ENCODE data around the gene ST8SIA1.
A peak's percentile ranks its signal among the peaks of the same experiment; 100 is the strongest.
"Not testable (repeated sequence)": the region's sequence is repeated elsewhere in the genome, so short reads cannot be mapped to it uniquely, and the experiment has no call there.

ST8SIA1 gene

GRCh38 chr12:22334410-22335100 lies at the start of gene ST8SIA1:
TSS of gene ST8SIA1 (minus strand) at chr12:22334707. CDS start at chr12:22334232, 475 bp downstream.
- peak within 1 kb of the TSS; percentile 44 for H3K4me3 ChIP-seq (ENCODE audit: low read depth, low read length)
- TF ChIP-seq, protein P1, sequence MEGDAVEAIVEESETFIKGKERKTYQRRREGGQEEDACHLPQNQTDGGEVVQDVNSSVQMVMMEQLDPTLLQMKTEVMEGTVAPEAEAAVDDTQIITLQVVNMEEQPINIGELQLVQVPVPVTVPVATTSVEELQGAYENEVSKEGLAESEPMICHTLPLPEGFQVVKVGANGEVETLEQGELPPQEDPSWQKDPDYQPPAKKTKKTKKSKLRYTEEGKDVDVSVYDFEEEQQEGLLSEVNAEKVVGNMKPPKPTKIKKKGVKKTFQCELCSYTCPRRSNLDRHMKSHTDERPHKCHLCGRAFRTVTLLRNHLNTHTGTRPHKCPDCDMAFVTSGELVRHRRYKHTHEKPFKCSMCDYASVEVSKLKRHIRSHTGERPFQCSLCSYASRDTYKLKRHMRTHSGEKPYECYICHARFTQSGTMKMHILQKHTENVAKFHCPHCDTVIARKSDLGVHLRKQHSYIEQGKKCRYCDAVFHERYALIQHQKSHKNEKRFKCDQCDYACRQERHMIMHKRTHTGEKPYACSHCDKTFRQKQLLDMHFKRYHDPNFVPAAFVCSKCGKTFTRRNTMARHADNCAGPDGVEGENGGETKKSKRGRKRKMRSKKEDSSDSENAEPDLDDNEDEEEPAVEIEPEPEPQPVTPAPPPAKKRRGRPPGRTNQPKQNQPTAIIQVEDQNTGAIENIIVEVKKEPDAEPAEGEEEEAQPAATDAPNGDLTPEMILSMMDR (IDR thresholded peaks at IDR 0.05; ENCODE audit: borderline replicate concordance, insufficient read depth, low read depth, low read length): no peak

DNA sequence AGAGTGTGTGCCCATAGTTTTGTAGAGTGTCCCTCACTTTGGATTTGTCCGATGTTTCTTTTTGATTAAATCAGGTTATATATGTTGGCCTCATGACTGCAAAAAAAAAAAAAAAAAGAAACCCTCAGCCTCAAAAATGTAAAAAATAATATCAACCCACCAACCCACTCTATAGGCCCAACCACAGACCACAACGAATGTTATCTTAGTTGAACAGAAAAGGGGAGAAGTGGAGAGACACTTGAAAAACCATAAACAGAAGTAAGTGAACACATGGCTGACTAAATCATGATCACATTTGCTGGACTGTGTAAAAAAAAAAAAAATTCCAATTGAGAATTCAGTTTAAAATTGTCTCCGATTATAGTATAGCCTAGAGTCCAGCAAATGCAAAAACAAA lies 45.5 kb upstream of the ST8SIA1 start:
- no peak overlapping the region for H3K4me3 ChIP-seq (ENCODE audit: low read depth, low read length)
- TF ChIP-seq, protein P1 (IDR thresholded peaks at IDR 0.05; ENCODE audit: borderline replicate concordance, insufficient read depth, low read depth, low read length): no peak

GRCh38 chr12:22377731-22378496 lies 43.4 kb upstream of the ST8SIA1 start:
- TF ChIP-seq, protein P1 (IDR thresholded peaks at IDR 0.05; ENCODE audit: borderline replicate concordance, insufficient read depth, low read depth, low read length): no peak
- H3K4me3 ChIP-seq (ENCODE audit: low read depth, low read length): no peak overlapping the region

GRCh38 chr12:22376596-22377150 lies 42.2 kb upstream of the ST8SIA1 start:
- not testable (repeated sequence) for H3K4me3 ChIP-seq (ENCODE audit: low read depth, low read length)

DNA sequence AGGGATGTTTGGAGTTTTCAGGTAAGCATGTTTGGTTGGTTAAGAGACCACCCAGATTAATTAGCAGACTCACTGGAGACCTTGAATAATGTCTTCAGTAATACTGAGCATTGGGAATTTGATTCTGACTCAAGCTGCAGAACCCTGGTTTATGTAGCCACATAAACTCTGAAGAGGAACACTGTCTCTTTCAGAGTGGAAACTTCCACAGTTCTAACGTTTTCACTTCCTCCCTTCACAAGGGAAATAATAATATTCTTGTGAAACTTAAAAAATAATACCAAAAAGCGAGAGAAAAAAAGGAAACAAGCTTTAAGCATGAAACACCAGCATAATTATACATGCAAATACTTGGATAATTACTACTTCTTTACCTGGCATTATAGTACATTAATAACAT lies 40.0 kb upstream of the ST8SIA1 start:
- no peak overlapping the region for H3K4me3 ChIP-seq (ENCODE audit: low read depth, low read length)
- TF ChIP-seq, protein P1 (IDR thresholded peaks at IDR 0.05; ENCODE audit: borderline replicate concordance, insufficient read depth, low read depth, low read length): no peak

DNA sequence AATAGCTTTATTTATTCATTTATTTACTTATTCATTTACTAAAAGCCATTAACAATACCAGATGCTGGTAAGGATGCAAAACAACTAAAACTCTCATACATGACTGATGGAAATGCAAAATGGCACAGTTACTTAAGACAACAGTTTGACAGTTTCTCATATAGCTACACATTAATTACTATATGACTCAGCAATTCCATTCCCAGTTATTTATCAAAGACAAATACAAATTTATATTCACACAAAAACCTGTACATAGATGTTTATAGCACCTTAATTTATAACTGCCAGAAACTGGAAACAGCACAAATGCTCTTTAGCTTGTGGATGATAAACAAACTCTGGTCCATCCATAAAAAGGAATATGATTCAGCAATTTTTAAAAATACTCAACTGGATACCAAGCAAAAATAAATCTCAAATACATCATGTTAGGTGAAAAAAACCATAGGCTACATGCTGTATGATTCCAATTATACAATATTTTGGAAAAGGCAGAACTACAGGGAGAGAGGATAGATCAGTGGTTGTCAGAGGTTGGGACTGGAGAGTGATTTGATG lies 37.9 kb upstream of the ST8SIA1 start:
- H3K4me3 ChIP-seq (ENCODE audit: low read depth, low read length): no peak overlapping the region
- TF ChIP-seq, protein P1 (IDR thresholded peaks at IDR 0.05; ENCODE audit: borderline replicate concordance, insufficient read depth, low read depth, low read length): no peak

GRCh38 chr12:22366181-22366580 lies 31.7 kb upstream of the ST8SIA1 start:
- no peak overlapping the region for H3K4me3 ChIP-seq (ENCODE audit: low read depth, low read length)
- TF ChIP-seq, protein P1 (IDR thresholded peaks at IDR 0.05; ENCODE audit: borderline replicate concordance, insufficient read depth, low read depth, low read length): no peak

Measured in GM12875 (cell line).